Measurements from ENCODE around the gene FAM169A. TPM values are rescaled to one million over a fixed set of nuclear protein-coding genes. Genes with fewer than 3 reads are reported as not detected.
"Not testable (repeated sequence)": the region's sequence is repeated elsewhere in the genome, so short reads cannot be mapped to it uniquely, and the experiment has no call there.

The FAM169A gene
- total RNA-seq, 1 experiment from 2014 or later, result 10.2 TPM

DNA sequence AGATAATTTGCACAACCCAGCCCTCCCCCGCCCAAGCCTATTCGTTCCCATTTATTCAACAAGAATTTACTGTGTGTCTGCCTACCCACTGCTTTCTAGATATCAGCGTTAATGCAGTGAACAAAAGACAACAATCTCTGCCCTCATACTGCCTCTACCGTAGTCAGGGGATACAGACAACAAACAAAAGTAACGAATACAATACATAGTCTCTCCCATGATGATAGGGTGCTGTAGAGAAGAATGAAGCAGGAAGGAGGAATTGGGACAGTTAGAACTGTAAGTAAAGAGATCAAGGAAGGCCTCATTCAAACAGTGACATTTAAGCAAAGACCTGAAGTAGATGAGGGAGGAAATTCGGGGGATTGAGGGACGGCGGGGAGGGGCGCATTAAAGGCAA is 101.0 kb downstream of the FAM169A start:
- in situ Hi-C loops (cut with HindIII; ENCODE audit: low pct_unique_long_range_greater_than_20kb, low sequenced_read_pairs), result no loop called here
- peak; percentile 40 for DNase-seq (ENCODE audit: low read depth, low spot score)

- DNase-seq (ENCODE audit: low read depth, low spot score), result no peak
- in situ Hi-C loops (cut with HindIII; ENCODE audit: low pct_unique_long_range_greater_than_20kb, low sequenced_read_pairs), result no loop called here
These were observed 102.7 kb downstream of the FAM169A start for GRCh38 chr5:74763504-74763903.

DNA sequence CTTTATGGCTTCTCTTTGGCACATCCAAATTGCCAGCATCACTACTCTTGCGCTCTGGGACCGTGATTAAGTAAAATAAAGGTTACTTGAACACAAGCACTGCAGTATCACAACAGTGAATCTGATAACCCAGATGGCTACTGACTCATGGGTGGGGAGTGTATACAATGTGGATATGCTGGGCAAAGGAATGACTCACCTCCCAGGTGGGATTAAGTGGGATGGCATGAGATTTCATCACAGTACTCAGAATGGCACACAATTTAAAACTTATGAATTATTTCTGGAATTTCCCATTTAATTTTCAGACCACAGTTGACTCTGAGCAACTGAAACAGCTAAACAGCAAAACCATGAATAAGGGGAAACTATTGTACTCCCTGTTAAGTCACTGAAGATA is 103.6 kb downstream of the FAM169A start:
- in situ Hi-C loops (cut with HindIII; ENCODE audit: low pct_unique_long_range_greater_than_20kb, low sequenced_read_pairs), result no loop called here
- no peak for DNase-seq (ENCODE audit: low read depth, low spot score)

DNA sequence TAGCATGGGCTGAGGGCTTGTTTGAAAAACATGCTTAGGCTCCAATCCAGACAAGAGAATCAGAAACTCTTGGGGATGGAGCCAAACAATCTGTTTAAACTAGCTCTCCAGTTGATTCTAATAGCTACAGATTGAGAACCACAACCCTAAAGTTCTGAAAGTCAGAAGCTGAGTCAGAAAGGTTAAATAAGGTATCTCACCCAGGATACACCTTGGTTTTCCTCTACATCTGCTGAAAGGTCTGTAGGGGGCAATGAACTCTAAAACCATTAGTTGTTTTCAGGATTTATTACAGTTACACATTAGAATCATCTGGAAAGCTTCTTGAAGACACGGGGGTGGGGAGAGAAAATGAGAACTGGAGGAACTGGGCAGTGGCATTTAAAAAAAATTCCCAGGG is 104.9 kb downstream of the FAM169A start:
- in situ Hi-C loops (cut with HindIII; ENCODE audit: low pct_unique_long_range_greater_than_20kb, low sequenced_read_pairs), result no loop called here
- DNase-seq (ENCODE audit: low read depth, low spot score), result no peak

DNA sequence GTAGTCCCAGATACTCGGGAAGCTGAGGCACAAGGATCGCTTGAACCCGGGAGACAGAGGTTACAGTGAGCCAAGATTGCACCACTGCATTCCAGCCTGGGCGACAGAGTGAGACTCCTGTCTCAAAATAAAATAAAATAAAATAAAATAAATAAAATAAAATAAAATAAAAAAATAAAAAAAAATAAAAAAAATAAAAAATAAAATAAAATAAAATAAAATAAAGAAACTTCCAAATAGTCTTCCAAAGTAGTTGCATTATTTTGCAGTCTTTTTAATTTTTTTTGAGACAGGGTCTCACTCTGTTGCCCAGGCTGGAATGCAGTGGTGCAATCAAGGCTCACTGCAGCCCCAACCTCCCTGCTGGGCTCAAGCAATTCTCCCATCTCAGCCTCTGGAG is 117.4 kb downstream of the FAM169A start:
- DNase-seq (ENCODE audit: low read depth, low spot score); in situ Hi-C loops (cut with HindIII; ENCODE audit: low pct_unique_long_range_greater_than_20kb, low sequenced_read_pairs): not testable (repeated sequence)

DNA sequence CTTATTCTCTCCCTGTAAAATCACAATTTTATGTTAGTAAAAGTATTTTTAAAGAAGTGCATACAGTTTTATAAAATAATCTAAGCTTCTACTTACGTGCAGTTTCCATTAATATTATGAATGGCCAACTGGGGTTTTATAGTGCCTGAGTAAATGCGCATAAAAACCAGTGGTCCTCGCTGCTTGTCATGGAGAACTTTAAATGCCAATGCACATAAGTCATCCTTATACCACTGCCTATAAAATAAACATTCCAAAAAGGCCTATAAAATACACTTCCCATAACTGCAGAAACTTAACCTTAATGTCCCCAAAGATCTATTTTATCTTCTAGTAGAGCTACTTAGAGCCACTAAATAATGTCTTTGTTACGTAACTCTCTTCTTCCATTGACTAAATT is 127.8 kb downstream of the FAM169A start:
- in situ Hi-C loops (cut with HindIII; ENCODE audit: low pct_unique_long_range_greater_than_20kb, low sequenced_read_pairs), result no loop called here
- no peak for DNase-seq (ENCODE audit: low read depth, low spot score)

- no peak for DNase-seq (ENCODE audit: low read depth, low spot score)
- in situ Hi-C loops (cut with HindIII; ENCODE audit: low pct_unique_long_range_greater_than_20kb, low sequenced_read_pairs), result no loop called here
These were observed 129.4 kb downstream of the FAM169A start for GRCh38 chr5:74736759-74737158.

Small RNA genes within 50 kb of the gene (small RNA-seq; reads per million reads assigned to genes)
- 0 reads per million in 2 experiments for gene RF00561

Other genes with a start within 250 kb of the FAM169A start
- gene ENC1, start 225.7 kb downstream of the FAM169A start, total RNA-seq (2014; rRNA removed; shearing (Covaris generic)), result 2.5 and 3.0 TPM in 2 replicates
- 718 and 809 TPM in 2 replicates for gene HEXB, start 181.2 kb downstream of the FAM169A start, total RNA-seq (2014; rRNA removed; shearing (Covaris generic))
- 64.4 and 65.5 TPM in 2 replicates for gene GFM2, start 99.3 kb downstream of the FAM169A start, total RNA-seq (2014; rRNA removed; shearing (Covaris generic))
- 172 and 206 TPM in 2 replicates for gene NSA2, start 99.1 kb downstream of the FAM169A start, total RNA-seq (2014; rRNA removed; shearing (Covaris generic))
- 0.75 and 1.1 TPM in 2 replicates for gene GCNT4, start 186.2 kb upstream of the FAM169A start, total RNA-seq (2014; rRNA removed; shearing (Covaris generic))

Data from SK-MEL-5 (cell line).